Measurements from ENCODE around the gene PTPN9. TPM values are rescaled to one million over a fixed set of nuclear protein-coding genes. Genes with fewer than 3 reads are reported as not detected.
A peak's percentile ranks its signal among the peaks of the same experiment; 100 is the strongest.

PTPN9 gene
- total and polyA plus RNA-seq, 2 of the 13 experiments (the other 11 are each of a cell fraction or from before 2014, with no cell fraction given), result 16.6 to 19.9 TPM

DNA sequence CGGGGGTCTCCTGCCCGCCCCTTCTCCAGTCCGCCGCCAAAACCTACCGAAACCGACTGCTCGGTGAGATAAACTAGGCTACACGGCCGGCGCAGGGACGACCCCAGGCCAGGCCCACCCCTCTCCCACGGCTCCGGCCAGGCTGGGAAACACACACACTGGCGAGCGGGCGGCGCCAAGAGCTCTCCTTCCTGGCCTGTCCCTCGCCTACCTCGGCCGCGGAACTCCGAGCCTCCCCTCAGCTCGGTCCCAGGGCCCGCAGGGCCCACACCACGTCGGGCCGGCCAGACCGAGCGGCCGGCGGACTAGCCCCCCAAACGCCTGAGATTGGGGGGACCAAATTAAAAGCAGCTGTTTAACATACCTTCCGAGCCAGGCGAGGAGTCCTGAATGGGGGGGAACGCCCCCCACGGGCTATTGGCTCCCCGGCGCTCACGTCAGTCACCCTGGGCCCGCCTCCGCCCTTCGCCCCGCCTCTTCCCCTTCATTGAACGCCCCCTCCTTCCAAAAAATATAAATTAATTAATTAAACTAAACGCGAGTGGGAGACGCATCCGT, 123.6 kb downstream of the PTPN9 start (continued):
- no peak; the same call in 1 of the 2 replicates for TF ChIP-seq GABPB1 (CRISPR knock-in tag; IDR thresholded peaks at IDR 0.05)
- no peak for TF ChIP-seq ZNF615 (CRISPR knock-in tag; IDR thresholded peaks at IDR 0.05; ENCODE audit: borderline replicate concordance)
- TF ChIP-seq BHLHE40 (IDR thresholded peaks at IDR 0.05; ENCODE audit: low read length), result no peak
- TF ChIP-seq SOX6 (IDR thresholded peaks at IDR 0.05), result no peak
- no peak for TF ChIP-seq SOX6 (CRISPR knock-in tag; IDR thresholded peaks at IDR 0.05)
- no peak for TF ChIP-seq WIZ (CRISPR knock-in tag; IDR thresholded peaks at IDR 0.05)
- TF ChIP-seq, protein P1, sequence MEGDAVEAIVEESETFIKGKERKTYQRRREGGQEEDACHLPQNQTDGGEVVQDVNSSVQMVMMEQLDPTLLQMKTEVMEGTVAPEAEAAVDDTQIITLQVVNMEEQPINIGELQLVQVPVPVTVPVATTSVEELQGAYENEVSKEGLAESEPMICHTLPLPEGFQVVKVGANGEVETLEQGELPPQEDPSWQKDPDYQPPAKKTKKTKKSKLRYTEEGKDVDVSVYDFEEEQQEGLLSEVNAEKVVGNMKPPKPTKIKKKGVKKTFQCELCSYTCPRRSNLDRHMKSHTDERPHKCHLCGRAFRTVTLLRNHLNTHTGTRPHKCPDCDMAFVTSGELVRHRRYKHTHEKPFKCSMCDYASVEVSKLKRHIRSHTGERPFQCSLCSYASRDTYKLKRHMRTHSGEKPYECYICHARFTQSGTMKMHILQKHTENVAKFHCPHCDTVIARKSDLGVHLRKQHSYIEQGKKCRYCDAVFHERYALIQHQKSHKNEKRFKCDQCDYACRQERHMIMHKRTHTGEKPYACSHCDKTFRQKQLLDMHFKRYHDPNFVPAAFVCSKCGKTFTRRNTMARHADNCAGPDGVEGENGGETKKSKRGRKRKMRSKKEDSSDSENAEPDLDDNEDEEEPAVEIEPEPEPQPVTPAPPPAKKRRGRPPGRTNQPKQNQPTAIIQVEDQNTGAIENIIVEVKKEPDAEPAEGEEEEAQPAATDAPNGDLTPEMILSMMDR (CRISPR knock-in tag; IDR thresholded peaks at IDR 0.05), result no peak
- TF ChIP-seq TBL1XR1 (IDR thresholded peaks at IDR 0.05; ENCODE audit: borderline replicate concordance, low read length, partially characterized antibody), result no peak
- no peak; the same call in 1 of the 2 replicates for TF ChIP-seq ZNF441 (CRISPR knock-in tag; IDR thresholded peaks at IDR 0.05; ENCODE audit: borderline replicate concordance)
- no peak for TF ChIP-seq ZNF530 (CRISPR knock-in tag; IDR thresholded peaks at IDR 0.05; ENCODE audit: low read depth)
- peak; percentile 23; the same call in 1 of the 2 replicates for TF ChIP-seq SIN3A (IDR thresholded peaks at IDR 0.05; ENCODE audit: borderline replicate concordance, low read depth, low read length)
- TF ChIP-seq, protein P2, sequence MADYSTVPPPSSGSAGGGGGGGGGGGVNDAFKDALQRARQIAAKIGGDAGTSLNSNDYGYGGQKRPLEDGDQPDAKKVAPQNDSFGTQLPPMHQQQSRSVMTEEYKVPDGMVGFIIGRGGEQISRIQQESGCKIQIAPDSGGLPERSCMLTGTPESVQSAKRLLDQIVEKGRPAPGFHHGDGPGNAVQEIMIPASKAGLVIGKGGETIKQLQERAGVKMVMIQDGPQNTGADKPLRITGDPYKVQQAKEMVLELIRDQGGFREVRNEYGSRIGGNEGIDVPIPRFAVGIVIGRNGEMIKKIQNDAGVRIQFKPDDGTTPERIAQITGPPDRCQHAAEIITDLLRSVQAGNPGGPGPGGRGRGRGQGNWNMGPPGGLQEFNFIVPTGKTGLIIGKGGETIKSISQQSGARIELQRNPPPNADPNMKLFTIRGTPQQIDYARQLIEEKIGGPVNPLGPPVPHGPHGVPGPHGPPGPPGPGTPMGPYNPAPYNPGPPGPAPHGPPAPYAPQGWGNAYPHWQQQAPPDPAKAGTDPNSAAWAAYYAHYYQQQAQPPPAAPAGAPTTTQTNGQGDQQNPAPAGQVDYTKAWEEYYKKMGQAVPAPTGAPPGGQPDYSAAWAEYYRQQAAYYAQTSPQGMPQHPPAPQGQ (CRISPR knock-in tag; IDR thresholded peaks at IDR 0.05; ENCODE audit: borderline replicate concordance), result no peak
- TF ChIP-seq, protein P3, sequence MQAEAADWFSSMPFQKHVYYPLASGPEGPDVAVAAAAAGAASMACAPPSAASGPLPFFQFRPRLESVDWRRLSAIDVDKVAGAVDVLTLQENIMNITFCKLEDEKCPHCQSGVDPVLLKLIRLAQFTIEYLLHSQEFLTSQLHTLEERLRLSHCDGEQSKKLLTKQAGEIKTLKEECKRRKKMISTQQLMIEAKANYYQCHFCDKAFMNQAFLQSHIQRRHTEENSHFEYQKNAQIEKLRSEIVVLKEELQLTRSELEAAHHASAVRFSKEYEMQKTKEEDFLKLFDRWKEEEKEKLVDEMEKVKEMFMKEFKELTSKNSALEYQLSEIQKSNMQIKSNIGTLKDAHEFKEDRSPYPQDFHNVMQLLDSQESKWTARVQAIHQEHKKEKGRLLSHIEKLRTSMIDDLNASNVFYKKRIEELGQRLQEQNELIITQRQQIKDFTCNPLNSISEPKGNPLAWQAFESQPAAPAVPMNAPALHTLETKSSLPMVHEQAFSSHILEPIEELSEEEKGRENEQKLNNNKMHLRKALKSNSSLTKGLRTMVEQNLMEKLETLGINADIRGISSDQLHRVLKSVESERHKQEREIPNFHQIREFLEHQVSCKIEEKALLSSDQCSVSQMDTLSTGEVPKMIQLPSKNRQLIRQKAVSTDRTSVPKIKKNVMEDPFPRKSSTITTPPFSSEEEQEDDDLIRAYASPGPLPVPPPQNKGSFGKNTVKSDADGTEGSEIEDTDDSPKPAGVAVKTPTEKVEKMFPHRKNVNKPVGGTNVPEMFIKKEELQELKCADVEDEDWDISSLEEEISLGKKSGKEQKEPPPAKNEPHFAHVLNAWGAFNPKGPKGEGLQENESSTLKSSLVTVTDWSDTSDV (CRISPR knock-in tag; IDR thresholded peaks at IDR 0.05), result no peak
- TF ChIP-seq, protein P4, sequence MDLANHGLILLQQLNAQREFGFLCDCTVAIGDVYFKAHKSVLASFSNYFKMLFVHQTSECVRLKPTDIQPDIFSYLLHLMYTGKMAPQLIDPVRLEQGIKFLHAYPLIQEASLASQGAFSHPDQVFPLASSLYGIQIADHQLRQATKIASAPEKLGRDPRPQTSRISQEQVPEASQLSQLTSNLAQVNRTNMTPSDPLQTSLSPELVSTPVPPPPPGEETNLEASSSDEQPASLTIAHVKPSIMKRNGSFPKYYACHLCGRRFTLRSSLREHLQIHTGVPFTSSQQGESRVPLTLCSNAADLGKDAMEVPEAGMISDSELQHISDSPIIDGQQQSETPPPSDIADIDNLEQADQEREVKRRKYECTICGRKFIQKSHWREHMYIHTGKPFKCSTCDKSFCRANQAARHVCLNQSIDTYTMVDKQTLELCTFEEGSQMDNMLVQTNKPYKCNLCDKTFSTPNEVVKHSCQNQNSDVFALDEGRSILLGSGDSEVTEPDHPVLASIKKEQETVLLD (CRISPR knock-in tag; IDR thresholded peaks at IDR 0.05; ENCODE audit: low read depth), result no peak
- no peak for TF ChIP-seq LCORL (IDR thresholded peaks at IDR 0.05)
- TF ChIP-seq LCORL (CRISPR knock-in tag; IDR thresholded peaks at IDR 0.05), result no peak
- TF ChIP-seq ETV5 (CRISPR knock-in tag; IDR thresholded peaks at IDR 0.05; ENCODE audit: borderline replicate concordance), result no peak
- TF ChIP-seq HNRNPLL (IDR thresholded peaks at IDR 0.05; ENCODE audit: low read depth, low read length, poor library complexity, severe bottlenecking), result peak; percentile 58
- TF ChIP-seq NFRKB (IDR thresholded peaks at IDR 0.05), result no peak
- peak; percentile 65 for TF ChIP-seq NFYC (CRISPR knock-in tag; IDR thresholded peaks at IDR 0.05)

Data from HepG2 (cell line).